ENCODE results near the gene PYGM.

The PYGM gene

GRCh38 chr11:64746486-64746885 lies 13.3 kb downstream of the PYGM start:
- H3K4me3 ChIP-seq (ENCODE audit: low read length), result no peak overlapping the region
- peaks cover 38% of the 10 kb centered on the region for H3K4me1 ChIP-seq (ENCODE audit: control insufficient read depth, insufficient read depth, low read length)
- DNase-seq (ENCODE audit: low read depth), result no peak
- peaks cover 19% of the 10 kb centered on the region for H3K27me3 ChIP-seq (replicated peaks; ENCODE audit: control insufficient read depth, insufficient read depth, low read length)
- H3K9me3 ChIP-seq (ENCODE audit: control insufficient read depth, low read length), result no peaks in the 10 kb centered on the region
- no peaks in the 10 kb centered on the region for H3K36me3 ChIP-seq (ENCODE audit: control insufficient read depth, insufficient read depth, low read length, severe bottlenecking)
- no peak overlapping the region for H3K9ac ChIP-seq (ENCODE audit: low read length)

DNA sequence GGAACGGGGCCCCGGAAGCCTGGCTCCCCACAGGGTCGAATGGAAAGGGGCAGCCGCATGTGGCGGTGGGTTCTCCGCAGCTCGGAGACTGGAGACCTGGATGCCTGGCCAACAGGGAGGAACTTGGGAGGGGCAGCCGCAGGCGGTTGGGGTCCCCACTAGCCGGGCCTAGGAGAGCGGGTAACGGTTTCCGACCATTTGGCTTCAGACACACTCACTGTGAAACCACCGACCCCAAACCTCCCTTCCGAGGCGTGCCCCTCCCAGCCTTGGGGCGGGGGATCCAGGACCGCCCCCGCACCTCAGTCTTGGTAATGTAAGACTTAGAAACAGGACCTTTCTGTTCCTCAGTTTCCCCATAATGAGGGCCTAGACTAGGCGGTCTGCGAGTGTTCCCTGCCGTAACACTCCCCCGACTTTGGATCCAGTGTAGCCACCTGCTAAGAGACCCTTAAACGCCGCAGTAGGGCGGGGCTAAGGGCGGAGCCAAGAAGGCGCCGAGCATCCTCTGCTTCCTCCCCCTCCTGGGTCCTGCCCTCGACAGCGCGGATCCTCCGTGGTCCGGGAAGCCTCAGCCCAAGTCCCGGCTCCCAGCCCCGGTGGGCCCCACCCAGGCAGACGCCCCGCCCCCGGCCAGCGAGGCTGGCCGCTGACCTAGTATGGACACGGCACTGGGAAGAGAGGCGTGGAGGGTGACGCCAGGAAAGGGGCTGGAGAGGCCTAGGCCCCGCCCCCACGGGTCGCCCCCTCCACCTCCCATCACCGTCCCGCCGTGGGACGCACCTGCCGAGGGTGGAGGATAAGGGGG lies 14.0 kb downstream of the PYGM start:
- DNase-seq (ENCODE audit: low read depth), result peak; percentile 47
- H3K27me3 ChIP-seq (replicated peaks; ENCODE audit: control insufficient read depth, insufficient read depth, low read length), result peaks cover 26% of the 10 kb centered on the region
- no peak overlapping the region for H3K4me3 ChIP-seq (ENCODE audit: low read length)

GRCh38 chr11:64745189-64745520 lies 14.6 kb downstream of the PYGM start:
- H3K4me3 ChIP-seq (ENCODE audit: low read length), result peak overlapping the region; percentile 23
- H3K27me3 ChIP-seq (replicated peaks; ENCODE audit: control insufficient read depth, insufficient read depth, low read length), result peaks cover 32% of the 10 kb centered on the region
- H3K36me3 ChIP-seq (ENCODE audit: control insufficient read depth, insufficient read depth, low read length, severe bottlenecking), result no peaks in the 10 kb centered on the region
- DNase-seq (ENCODE audit: low read depth), result peak; percentile 27
- H3K4me1 ChIP-seq (ENCODE audit: control insufficient read depth, insufficient read depth, low read length), result peaks cover 38% of the 10 kb centered on the region
- no peak overlapping the region for H3K9ac ChIP-seq (ENCODE audit: low read length)
- no peaks in the 10 kb centered on the region for H3K9me3 ChIP-seq (ENCODE audit: control insufficient read depth, low read length)

More for the DNA sequence above, 14.0 kb downstream of the PYGM start:
- Histone ChIP-seq H3K4me1 (ENCODE audit: control insufficient read depth, insufficient read depth, low read length) (peaks cover 38% of the 10 kb centered on the region), H3K9me3 (ENCODE audit: control insufficient read depth, low read length) (no peaks in the 10 kb centered on the region), H3K9ac (ENCODE audit: low read length) (no peak overlapping the region), H3K36me3 (ENCODE audit: control insufficient read depth, insufficient read depth, low read length, severe bottlenecking) (no peaks in the 10 kb centered on the region)

DNA sequence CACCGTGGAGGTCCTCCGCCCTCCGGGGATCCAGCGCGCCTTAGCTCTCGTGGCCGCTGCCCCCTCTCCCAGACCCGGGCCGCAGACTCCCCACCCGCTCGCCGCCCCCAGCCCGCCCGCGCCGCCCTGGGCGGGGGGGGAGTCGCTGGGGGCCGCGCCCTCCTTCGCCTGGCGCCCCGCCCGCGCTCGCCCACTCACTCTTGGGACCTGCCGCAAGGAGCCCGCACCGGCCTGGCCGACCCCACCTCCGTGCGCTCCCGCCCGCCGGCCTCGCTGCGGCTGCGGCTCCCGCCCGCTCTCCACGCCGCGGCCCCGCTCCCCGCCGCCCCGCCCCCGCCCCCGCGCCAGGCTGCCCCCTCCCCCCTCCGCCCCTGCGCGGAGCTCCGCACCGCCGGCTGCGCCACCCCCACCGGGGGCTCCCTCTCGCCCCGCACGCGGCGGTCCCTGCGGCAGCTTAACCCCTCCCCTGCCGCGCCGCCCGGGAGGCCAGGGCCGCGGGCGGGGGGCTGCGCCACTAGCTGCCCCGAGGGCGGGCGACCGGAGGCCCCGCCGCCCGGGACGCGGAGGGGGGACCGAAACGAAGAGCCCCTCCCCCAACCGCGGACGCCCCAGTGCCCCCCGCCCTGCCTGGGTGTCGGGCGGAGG lies 15.1 kb downstream of the PYGM start:
- Histone ChIP-seq H3K9ac (ENCODE audit: low read length) (no peak overlapping the region), H3K4me3 (ENCODE audit: low read length) (no peak overlapping the region), H3K36me3 (ENCODE audit: control insufficient read depth, insufficient read depth, low read length, severe bottlenecking) (no peaks in the 10 kb centered on the region), H3K27me3 (replicated peaks; ENCODE audit: control insufficient read depth, insufficient read depth, low read length) (peaks cover 37% of the 10 kb centered on the region), H3K4me1 (ENCODE audit: control insufficient read depth, insufficient read depth, low read length) (peaks cover 38% of the 10 kb centered on the region), H3K9me3 (ENCODE audit: control insufficient read depth, low read length) (no peaks in the 10 kb centered on the region)
- peak; percentile 26 for DNase-seq (ENCODE audit: low read depth)

- peaks cover 38% of the 10 kb centered on the region for H3K27me3 ChIP-seq (replicated peaks; ENCODE audit: control insufficient read depth, insufficient read depth, low read length)
- H3K4me1 ChIP-seq (ENCODE audit: control insufficient read depth, insufficient read depth, low read length), result peaks cover 38% of the 10 kb centered on the region
- H3K36me3 ChIP-seq (ENCODE audit: control insufficient read depth, insufficient read depth, low read length, severe bottlenecking), result no peaks in the 10 kb centered on the region
- H3K9me3 ChIP-seq (ENCODE audit: control insufficient read depth, low read length), result no peaks in the 10 kb centered on the region
- DNase-seq (ENCODE audit: low read depth), result peak; percentile 54
- peak within 1 kb of the TSS; percentile 79 for H3K4me3 ChIP-seq (ENCODE audit: low read length)
- H3K9ac ChIP-seq (ENCODE audit: low read length), result no peak within 1 kb of the TSS
Measured at GRCh38 chr11:64743591-64744543, 15.9 kb downstream of the PYGM start, which contains the start of gene RASGRP2. TSS of gene RASGRP2 (minus strand) at chr11:64744142. CDS start at chr11:64742866, 1,276 bp downstream.

DNA sequence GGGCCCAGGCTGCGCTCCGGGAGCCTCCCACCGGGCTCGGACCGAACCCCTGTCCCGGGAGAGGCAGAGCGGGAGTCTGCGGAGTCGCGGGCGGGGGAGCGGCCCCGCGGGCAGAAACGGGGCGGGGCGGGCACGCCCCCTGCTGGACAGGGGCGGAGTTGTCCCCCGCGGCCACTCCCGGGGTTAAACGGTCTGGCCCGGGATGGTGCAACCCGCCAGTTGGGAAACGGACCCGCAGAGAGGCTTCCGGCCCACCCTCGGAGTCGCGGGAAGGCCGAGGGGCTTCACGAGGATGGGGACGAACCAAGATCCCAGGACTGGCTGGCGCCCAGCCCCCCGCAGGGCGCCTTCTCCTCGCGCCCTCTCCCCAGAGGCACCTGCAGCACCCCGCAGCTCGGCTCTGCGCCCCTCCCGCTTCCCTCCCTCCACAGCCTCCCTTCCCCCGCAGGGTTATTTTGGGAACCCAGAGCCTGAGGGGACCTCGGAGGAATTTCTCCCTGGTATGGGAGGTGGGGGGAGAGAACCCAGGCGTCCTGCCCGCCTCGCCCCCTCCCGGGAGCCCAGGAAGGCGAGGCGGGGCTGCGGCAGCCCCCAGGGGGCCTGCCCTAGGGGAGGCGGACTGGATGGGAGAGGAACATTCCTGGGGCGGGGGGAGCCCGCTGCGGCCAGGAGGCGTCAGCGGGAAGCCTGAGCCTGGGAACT lies 16.7 kb downstream of the PYGM start:
- H3K4me3 ChIP-seq (ENCODE audit: low read length), result peak overlapping the region; percentile 79
- H3K36me3 ChIP-seq (ENCODE audit: control insufficient read depth, insufficient read depth, low read length, severe bottlenecking), result no peaks in the 10 kb centered on the region
- DNase-seq (ENCODE audit: low read depth), result peak; percentile 78
- H3K4me1 ChIP-seq (ENCODE audit: control insufficient read depth, insufficient read depth, low read length), result peaks cover 30% of the 10 kb centered on the region
- H3K9me3 ChIP-seq (ENCODE audit: control insufficient read depth, low read length), result no peaks in the 10 kb centered on the region
- H3K9ac ChIP-seq (ENCODE audit: low read length), result peak overlapping the region; percentile 67
- peaks cover 38% of the 10 kb centered on the region for H3K27me3 ChIP-seq (replicated peaks; ENCODE audit: control insufficient read depth, insufficient read depth, low read length)

DNA sequence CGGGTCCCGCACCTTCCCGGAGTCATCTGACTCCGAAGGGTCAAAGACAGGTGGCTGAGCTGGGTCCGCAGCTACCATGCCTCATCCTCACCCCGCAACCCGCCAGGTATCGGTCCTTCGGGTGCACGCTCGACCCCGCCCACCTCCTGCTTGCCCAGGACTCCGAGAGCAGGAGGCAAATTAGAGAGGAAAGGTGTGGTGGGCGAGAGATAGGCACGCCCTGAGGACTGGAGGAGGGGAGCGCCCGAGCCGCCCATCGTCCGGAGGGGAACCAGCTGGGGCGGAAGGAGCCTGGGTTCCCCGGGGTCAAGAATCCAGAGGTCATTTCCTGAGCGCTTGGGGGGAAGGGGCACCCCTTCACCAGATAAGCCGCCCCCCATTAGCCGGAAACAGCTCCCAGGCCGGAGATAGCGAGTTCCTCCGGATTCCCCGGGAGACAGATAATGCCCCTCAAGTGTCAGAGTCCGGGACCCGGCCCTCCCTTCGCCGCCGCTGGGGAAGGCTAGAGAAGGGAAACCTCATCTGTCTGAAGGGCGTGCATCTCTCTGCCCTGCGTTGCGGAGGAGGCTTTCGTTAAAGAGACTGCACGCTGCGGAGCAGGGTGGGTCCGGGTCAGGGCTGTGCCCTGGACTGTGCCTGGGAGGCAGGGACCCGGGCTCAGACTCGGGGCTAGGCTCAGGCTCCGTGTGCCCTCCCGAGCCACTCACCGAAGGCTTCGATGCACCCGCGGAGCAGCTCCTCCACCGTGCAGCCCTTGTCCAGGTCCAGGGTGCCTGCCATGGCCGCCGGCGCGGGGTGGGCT lies 17.5 kb downstream of the PYGM start:
- Histone ChIP-seq H3K27me3 (replicated peaks; ENCODE audit: control insufficient read depth, insufficient read depth, low read length) (peaks cover 38% of the 10 kb centered on the region), H3K9ac (ENCODE audit: low read length) (peak overlapping the region; percentile 67), H3K4me1 (ENCODE audit: control insufficient read depth, insufficient read depth, low read length) (peaks cover 28% of the 10 kb centered on the region), H3K4me3 (ENCODE audit: low read length) (peak overlapping the region; percentile 79), H3K36me3 (ENCODE audit: control insufficient read depth, insufficient read depth, low read length, severe bottlenecking) (no peaks in the 10 kb centered on the region), H3K9me3 (ENCODE audit: control insufficient read depth, low read length) (no peaks in the 10 kb centered on the region)
- DNase-seq (ENCODE audit: low read depth), result peak; percentile 18

GRCh38 chr11:64741375-64742086 lies 18.2 kb downstream of the PYGM start:
- Histone ChIP-seq H3K4me3 (ENCODE audit: low read length) (no peak overlapping the region), H3K4me1 (ENCODE audit: control insufficient read depth, insufficient read depth, low read length) (peaks cover 28% of the 10 kb centered on the region), H3K9me3 (ENCODE audit: control insufficient read depth, low read length) (no peaks in the 10 kb centered on the region), H3K9ac (ENCODE audit: low read length) (no peak overlapping the region), H3K36me3 (ENCODE audit: control insufficient read depth, insufficient read depth, low read length, severe bottlenecking) (no peaks in the 10 kb centered on the region), H3K27me3 (replicated peaks; ENCODE audit: control insufficient read depth, insufficient read depth, low read length) (peaks cover 44% of the 10 kb centered on the region)
- no peak for DNase-seq (ENCODE audit: low read depth)

DNA sequence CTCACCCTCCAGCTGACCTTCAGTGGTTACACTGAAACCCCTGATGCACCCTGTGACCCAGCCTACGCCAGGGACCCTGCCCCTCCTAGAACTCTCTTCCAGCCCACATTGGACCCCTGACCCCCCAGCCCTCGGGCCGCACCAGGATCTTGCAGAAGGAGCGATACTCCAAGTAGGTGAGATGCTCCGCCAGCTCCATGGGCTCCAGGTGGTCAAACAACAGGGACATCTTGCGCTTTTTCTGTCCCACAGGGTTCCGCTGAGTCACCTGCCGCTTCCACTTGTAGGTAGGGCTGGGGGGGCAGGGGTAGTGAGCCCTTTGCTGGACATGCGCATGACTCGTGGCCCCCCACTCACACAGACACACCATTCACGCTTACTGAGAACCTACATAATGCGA lies 19.9 kb downstream of the PYGM start:
- peaks cover 54% of the 10 kb centered on the region for H3K27me3 ChIP-seq (replicated peaks; ENCODE audit: control insufficient read depth, insufficient read depth, low read length)
- H3K36me3 ChIP-seq (ENCODE audit: control insufficient read depth, insufficient read depth, low read length, severe bottlenecking), result no peaks in the 10 kb centered on the region
- H3K4me1 ChIP-seq (ENCODE audit: control insufficient read depth, insufficient read depth, low read length), result peaks cover 23% of the 10 kb centered on the region
- no peak overlapping the region for H3K4me3 ChIP-seq (ENCODE audit: low read length)
- DNase-seq (ENCODE audit: low read depth), result no peak
- no peaks in the 10 kb centered on the region for H3K9me3 ChIP-seq (ENCODE audit: control insufficient read depth, low read length)
- H3K9ac ChIP-seq (ENCODE audit: low read length), result no peak overlapping the region

- Histone ChIP-seq H3K9me3 (ENCODE audit: control insufficient read depth, low read length) (no peaks in the 10 kb centered on the region), H3K4me1 (ENCODE audit: control insufficient read depth, insufficient read depth, low read length) (peaks cover 6% of the 10 kb centered on the region), H3K4me3 (ENCODE audit: low read length) (no peak overlapping the region), H3K9ac (ENCODE audit: low read length) (no peak overlapping the region), H3K36me3 (ENCODE audit: control insufficient read depth, insufficient read depth, low read length, severe bottlenecking) (no peaks in the 10 kb centered on the region), H3K27me3 (replicated peaks; ENCODE audit: control insufficient read depth, insufficient read depth, low read length) (peaks cover 40% of the 10 kb centered on the region)
- no peak for DNase-seq (ENCODE audit: low read depth)
Measured at GRCh38 chr11:64736654-64737053, 23.1 kb downstream of the PYGM start.

Measured in adipocyte (in vitro differentiated cells).